ENCODE measurements around the gene SEPTIN7. TPM values are rescaled to one million over a fixed set of nuclear protein-coding genes. Genes with fewer than 3 reads are reported as not detected.

The SEPTIN7 gene
- total RNA-seq, 1 experiment from 2014 or later = 292 TPM

GRCh38 chr7:35753761-35754603 lies 46.9 kb upstream of the SEPTIN7 start:
- no peak for DNase-seq (ENCODE audit: low read depth, low spot score)
- Histone ChIP-seq H3K4me1 (ENCODE audit: control insufficient read depth, insufficient read depth, low read length) (no peaks in the 10 kb centered on the region), H3K27me3 (ENCODE audit: control insufficient read depth, insufficient read depth, low read length) (peaks cover 44% of the 10 kb centered on the region), H3K36me3 (ENCODE audit: control insufficient read depth, insufficient read depth, low read length) (no peaks in the 10 kb centered on the region), H3K27ac (ENCODE audit: low read length) (no peak overlapping the region), H3K9me3 (ENCODE audit: control insufficient read depth, insufficient read depth, low read depth, low read length) (no peaks in the 10 kb centered on the region), H3K4me3 (ENCODE audit: low read depth in 2 of 2, low read length in 2 of 2) (no peak overlapping the region)
- CTCF ChIA-PET = no interaction called here
- no peak for TF ChIP-seq SIN3A (IDR thresholded peaks at IDR 0.05; ENCODE audit: borderline replicate concordance, insufficient read depth, low read depth, low read length)
- no peak for TF ChIP-seq POLR2AphosphoS5 (IDR thresholded peaks at IDR 0.05; ENCODE audit: low read depth, low read length)
- no peak for TF ChIP-seq CTCF (IDR thresholded peaks at IDR 0.05)
- TF ChIP-seq REST (IDR thresholded peaks at IDR 0.05; ENCODE audit: insufficient read depth in 1 of 2, low read depth in 2 of 2, low read length in 1 of 2) = no peak
- TF ChIP-seq TCF7L2 (IDR thresholded peaks at IDR 0.05; ENCODE audit: low read depth, low read length) = no peak
- in situ Hi-C loops (cut with HindIII; ENCODE audit: low pct_unique_long_range_greater_than_20kb, low sequenced_read_pairs) = no loop called here
- BruUV-seq (replicated peaks) = no TSS peak
- no peak for ATAC-seq
- intact Hi-C loops (cut with micrococcal nuclease; ENCODE audit: unreplicated experiment) = no loop called here
- POLR2A ChIA-PET = no interaction called here

GRCh38 chr7:35754741-35755140 lies 46.1 kb upstream of the SEPTIN7 start:
- Histone ChIP-seq H3K36me3 (ENCODE audit: control insufficient read depth, insufficient read depth, low read length) (no peaks in the 10 kb centered on the region), H3K27me3 (ENCODE audit: control insufficient read depth, insufficient read depth, low read length) (peaks cover 42% of the 10 kb centered on the region), H3K4me3 (ENCODE audit: low read depth in 2 of 2, low read length in 2 of 2) (no peak overlapping the region), H3K27ac (ENCODE audit: low read length) (no peak overlapping the region), H3K9me3 (ENCODE audit: control insufficient read depth, insufficient read depth, low read depth, low read length) (no peaks in the 10 kb centered on the region), H3K4me1 (ENCODE audit: control insufficient read depth, insufficient read depth, low read length) (no peaks in the 10 kb centered on the region)
- no TSS peak for BruUV-seq (replicated peaks)
- ChIA-PET POLR2A (no interaction called here), CTCF (no interaction called here)
- in situ Hi-C loops (cut with HindIII; ENCODE audit: low pct_unique_long_range_greater_than_20kb, low sequenced_read_pairs) = no loop called here
- intact Hi-C loops (cut with micrococcal nuclease; ENCODE audit: unreplicated experiment) = no loop called here
- no peak for DNase-seq (ENCODE audit: low read depth, low spot score)
- no peak for TF ChIP-seq SIN3A (IDR thresholded peaks at IDR 0.05; ENCODE audit: borderline replicate concordance, insufficient read depth, low read depth, low read length)
- no peak for TF ChIP-seq CTCF (IDR thresholded peaks at IDR 0.05)
- no peak for TF ChIP-seq POLR2AphosphoS5 (IDR thresholded peaks at IDR 0.05; ENCODE audit: low read depth, low read length)
- no peak for TF ChIP-seq REST (IDR thresholded peaks at IDR 0.05; ENCODE audit: insufficient read depth in 1 of 2, low read depth in 2 of 2, low read length in 1 of 2)
- no peak for TF ChIP-seq TCF7L2 (IDR thresholded peaks at IDR 0.05; ENCODE audit: low read depth, low read length)
- no peak for ATAC-seq
